DND-41 (cell line): ENCODE data around the gene PDGFRB.

Source experiments
- ATAC-seq: fragments of 200-7000 bp; cut with Tn5 transposase; 3 replicates; pipeline ENCODE4 v1.9.1; 2021; ENCODE audit warnings: low read depth; ENCODE audit not compliant: insufficient read depth
- DNase-seq: peaks from one replicate; pipeline ENCODE4 v3.0.0-alpha.2; 2020
- H2AFZ ChIP-seq: 2 replicates; pipeline ENCODE4 v1.6.0; 2012; ENCODE audit warnings: low read depth, low read length
- H3K27ac ChIP-seq: 2 replicates; pipeline ENCODE4 v1.5.1; 2012; ENCODE audit warnings: low read length, inconsistent platforms
- H3K27me3 ChIP-seq: fragments of 200-600 bp; sonication (generic); 2 replicates; pipeline ENCODE4 v1.6.0; 2012; ENCODE audit warnings: low read length, mild to moderate bottlenecking, inconsistent platforms; ENCODE audit not compliant: insufficient read depth, poor library complexity
- H3K36me3 ChIP-seq: 2 replicates; pipeline ENCODE4 v1.5.1; 2012; ENCODE audit warnings: low read length, inconsistent platforms; ENCODE audit not compliant: insufficient read depth
- H3K4me1 ChIP-seq: 2 replicates; pipeline ENCODE4 v1.5.1; 2012; ENCODE audit warnings: mild to moderate bottlenecking, low read length; ENCODE audit not compliant: insufficient read depth
- H3K4me2 ChIP-seq: 2 replicates; pipeline ENCODE4 v1.6.0; 2012; ENCODE audit warnings: mild to moderate bottlenecking, moderate library complexity, low read length, inconsistent platforms; ENCODE audit not compliant: insufficient read depth
- H3K4me3 ChIP-seq, 2 experiments: fragments of 200-600 bp in 1 of 2; shearing (Covaris generic) in 1 of 2; 2 replicates each; pipeline ENCODE4 v1.5.1; 2012 to 2016; ENCODE audit warnings: inconsistent platforms in 2 of 2, low read length in 2 of 2, mild to moderate bottlenecking in 2 of 2, low read depth in 1 of 2, moderate library complexity in 1 of 2
- H3K79me2 ChIP-seq: 2 replicates; pipeline ENCODE4 v1.6.0; 2012; ENCODE audit warnings: low read length, inconsistent platforms; ENCODE audit not compliant: insufficient read depth
- H3K9ac ChIP-seq: 2 replicates; pipeline ENCODE4 v1.6.0; 2012; ENCODE audit warnings: low read depth, mild to moderate bottlenecking, inconsistent platforms, low read length, moderate library complexity
- H3K9me3 ChIP-seq: 2 replicates; pipeline ENCODE4 v1.5.1; 2012; ENCODE audit warnings: low read length, moderate library complexity, mild to moderate bottlenecking, inconsistent platforms; ENCODE audit not compliant: insufficient read depth, severe bottlenecking
- H4K20me1 ChIP-seq: 2 replicates; pipeline ENCODE4 v1.6.0; 2012; ENCODE audit warnings: low read length; ENCODE audit not compliant: insufficient read depth
- EZH2 ChIP-seq: IDR thresholded peaks from 3 replicates; pipeline ENCODE4 v1.6.1; 2012; ENCODE audit warnings: borderline replicate concordance, low read depth, mild to moderate bottlenecking, moderate library complexity, low read length, inconsistent platforms; ENCODE audit not compliant: severe bottlenecking
- TF ChIP-seq, protein P1 (sequence below): IDR thresholded peaks from 2 replicates; pipeline ENCODE4 v1.5.1; 2012; ENCODE audit warnings: borderline replicate concordance, low read length, moderate library complexity, mild to moderate bottlenecking; ENCODE audit not compliant: poor library complexity, severe bottlenecking; ENCODE audit errors: extremely low read depth

The PDGFRB gene

DNA sequence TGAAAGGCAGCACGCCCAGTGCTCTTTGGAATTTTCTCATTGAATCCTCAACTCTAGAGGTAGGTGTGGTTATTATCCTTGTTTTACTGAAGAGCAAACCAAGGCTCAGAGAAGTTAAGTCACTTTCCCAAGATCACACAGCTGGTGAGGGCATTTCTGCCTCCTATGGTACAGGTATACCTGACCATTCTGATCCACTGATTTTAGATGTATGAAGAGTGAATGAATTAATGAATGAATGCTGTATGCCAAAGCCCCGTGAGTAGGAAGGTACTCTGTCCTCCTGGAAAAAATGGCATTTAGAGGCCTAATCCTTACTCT, 51.1 kb downstream of the PDGFRB start:
- Histone ChIP-seq H3K9me3 (no peaks in the 10 kb centered on the region), H3K27ac (no peak overlapping the region), H3K36me3 (no peaks in the 10 kb centered on the region), H3K4me1 (no peaks in the 10 kb centered on the region), H2AFZ (no peak overlapping the region), H3K4me3 (no peak overlapping the region), H3K4me2 (no peak overlapping the region), H4K20me1 (0 out of 2 replicates have a peak, but pooled peaks cover 3% of the 10 kb centered on the region), H3K79me2 (no peaks in the 10 kb centered on the region), H3K9ac (no peak overlapping the region), H3K27me3 (peaks cover 11% of the 10 kb centered on the region)
- ATAC-seq (no peak), DNase-seq (no peak)
- TF ChIP-seq EZH2, result no peak
- TF ChIP-seq, protein P1, sequence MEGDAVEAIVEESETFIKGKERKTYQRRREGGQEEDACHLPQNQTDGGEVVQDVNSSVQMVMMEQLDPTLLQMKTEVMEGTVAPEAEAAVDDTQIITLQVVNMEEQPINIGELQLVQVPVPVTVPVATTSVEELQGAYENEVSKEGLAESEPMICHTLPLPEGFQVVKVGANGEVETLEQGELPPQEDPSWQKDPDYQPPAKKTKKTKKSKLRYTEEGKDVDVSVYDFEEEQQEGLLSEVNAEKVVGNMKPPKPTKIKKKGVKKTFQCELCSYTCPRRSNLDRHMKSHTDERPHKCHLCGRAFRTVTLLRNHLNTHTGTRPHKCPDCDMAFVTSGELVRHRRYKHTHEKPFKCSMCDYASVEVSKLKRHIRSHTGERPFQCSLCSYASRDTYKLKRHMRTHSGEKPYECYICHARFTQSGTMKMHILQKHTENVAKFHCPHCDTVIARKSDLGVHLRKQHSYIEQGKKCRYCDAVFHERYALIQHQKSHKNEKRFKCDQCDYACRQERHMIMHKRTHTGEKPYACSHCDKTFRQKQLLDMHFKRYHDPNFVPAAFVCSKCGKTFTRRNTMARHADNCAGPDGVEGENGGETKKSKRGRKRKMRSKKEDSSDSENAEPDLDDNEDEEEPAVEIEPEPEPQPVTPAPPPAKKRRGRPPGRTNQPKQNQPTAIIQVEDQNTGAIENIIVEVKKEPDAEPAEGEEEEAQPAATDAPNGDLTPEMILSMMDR, result no peak

DNA sequence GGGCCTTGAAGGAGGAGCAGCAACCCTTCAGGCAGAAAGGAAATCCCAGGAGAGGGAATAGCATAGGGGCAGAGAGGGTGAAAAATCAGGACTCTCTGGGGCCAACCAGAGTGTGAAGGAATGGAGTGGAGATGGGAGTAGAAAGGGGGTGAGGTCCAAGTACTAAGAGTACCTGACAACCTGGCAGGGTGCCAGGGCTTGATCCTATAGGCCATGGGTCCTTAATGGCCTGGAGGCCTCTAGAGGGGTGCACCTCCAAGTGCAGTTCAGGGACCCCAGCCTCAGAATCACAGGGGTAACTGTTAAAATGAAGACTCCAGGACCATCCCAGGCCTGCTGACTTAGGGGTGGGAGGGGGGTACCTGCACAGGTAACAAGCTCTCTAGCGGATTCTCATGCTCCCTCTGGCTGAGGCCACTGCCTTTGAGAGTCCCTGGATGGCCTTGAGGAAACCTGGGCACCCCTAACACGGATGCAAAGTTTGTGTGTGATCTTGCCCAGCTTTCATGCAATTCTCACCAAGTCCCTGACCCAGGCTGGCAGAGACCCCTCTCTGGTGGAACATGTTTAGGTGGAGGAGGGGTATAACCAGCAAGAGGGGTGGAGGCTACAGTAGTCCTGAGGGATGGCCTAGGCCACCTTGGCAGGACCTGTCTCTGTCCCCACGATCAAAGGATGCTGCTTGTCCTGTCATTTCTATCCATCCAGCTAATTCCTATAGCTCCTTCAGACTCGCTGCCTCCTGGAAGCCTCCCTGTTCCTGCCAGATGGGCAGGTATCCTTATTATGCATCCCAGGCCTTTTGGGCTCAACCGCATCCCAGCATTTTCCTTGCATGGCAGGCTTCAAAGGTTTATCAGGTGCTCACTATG, 51.7 kb downstream of the PDGFRB start:
- 0 out of 2 replicates have a peak, but pooled peaks cover 3% of the 10 kb centered on the region for H4K20me1 ChIP-seq
- H3K27ac ChIP-seq, result no peak overlapping the region
- H3K4me1 ChIP-seq, result no peaks in the 10 kb centered on the region
- TF ChIP-seq EZH2, result no peak
- TF ChIP-seq, protein P1, result no peak
- no peak overlapping the region for H3K4me3 ChIP-seq
- peaks cover 8% of the 10 kb centered on the region for H3K27me3 ChIP-seq
- no peak for DNase-seq
- H3K36me3 ChIP-seq, result no peaks in the 10 kb centered on the region
- H3K79me2 ChIP-seq, result no peaks in the 10 kb centered on the region
- H3K4me2 ChIP-seq, result no peak overlapping the region
- no peak for ATAC-seq
- H2AFZ ChIP-seq, result no peak overlapping the region
- no peaks in the 10 kb centered on the region for H3K9me3 ChIP-seq
- no peak overlapping the region for H3K9ac ChIP-seq

DNA sequence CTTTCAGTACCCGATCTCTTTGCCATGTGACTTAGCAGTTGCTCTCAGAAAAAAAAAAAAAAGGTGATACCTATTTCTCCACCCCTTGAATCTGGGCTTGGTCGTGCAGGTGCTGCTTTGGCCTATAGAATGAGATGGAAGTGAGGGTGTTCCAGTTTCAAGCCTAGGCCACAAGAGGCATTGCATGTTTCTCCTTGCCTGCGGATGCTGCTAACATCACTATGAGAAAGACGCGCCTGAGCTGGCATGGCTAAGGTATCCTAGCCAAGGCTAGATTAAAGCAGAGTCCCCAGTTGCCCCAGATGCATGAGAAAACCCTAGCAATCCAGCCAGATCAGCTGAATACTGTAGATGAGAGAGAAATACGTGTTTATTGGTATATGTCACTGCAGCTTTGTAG, 54.6 kb downstream of the PDGFRB start:
- H3K4me2 ChIP-seq, result no peak overlapping the region

More for the DNA sequence above, 54.6 kb downstream of the PDGFRB start:
- Histone ChIP-seq H2AFZ (no peak overlapping the region), H3K9me3 (no peaks in the 10 kb centered on the region), H3K36me3 (no peaks in the 10 kb centered on the region), H3K27ac (no peak overlapping the region), H3K9ac (no peak overlapping the region), H4K20me1 (0 out of 2 replicates have a peak, but pooled peaks cover 3% of the 10 kb centered on the region), H3K4me1 (no peaks in the 10 kb centered on the region), H3K4me3 (no peak overlapping the region), H3K79me2 (no peaks in the 10 kb centered on the region), H3K27me3 (peaks cover 9% of the 10 kb centered on the region)
- DNase-seq (no peak), ATAC-seq (no peak)
- no peak for TF ChIP-seq EZH2
- TF ChIP-seq, protein P1, result no peak
